MM.1S (cell line): Measurements from ENCODE around the gene PDE11A.

Source experiments
- CTCF ChIP-seq: fragments of 300-600 bp; sonication (generic); IDR thresholded peaks from 2 replicates; pipeline ENCODE4 v1.5.1; 2016; ENCODE audit warnings: antibody characterized with exemption, low read length, mixed read lengths
- EZH2 ChIP-seq: fragments of 300-600 bp; sonication (generic); optimal IDR thresholded peaks from 2 replicates; pipeline ENCODE3; 2017; ENCODE audit warnings: low read depth, mild to moderate bottlenecking, antibody characterized with exemption, low read length, mixed read lengths

GRCh38 chr2:177874686-177875085 is 197.9 kb downstream of the PDE11A start:
- TF ChIP-seq CTCF (no peak), EZH2 (no peak)
